Hepatocyte (in vitro differentiated cells): ENCODE results near the gene MYO1B.

ENCODE experiments used
- EZH2 ChIP-seq: fragments of 200-600 bp; sonication (generic); IDR thresholded peaks from 2 replicates; pipeline ENCODE4 v1.6.1; 2016; ENCODE audit warnings: antibody characterized with exemption, mild to moderate bottlenecking, borderline replicate concordance
- EZH2phosphoT487 ChIP-seq: fragments of 200-600 bp; sonication (generic); IDR thresholded peaks from one replicate; pipeline ENCODE4 v1.6.1; 2018; ENCODE audit warnings: antibody characterized with exemption, mild to moderate bottlenecking, low read depth, moderate library complexity; ENCODE audit not compliant: unreplicated experiment, severe bottlenecking
- TF ChIP-seq, protein P1 (sequence below): fragments of 200-600 bp; sonication (generic); IDR thresholded peaks from 2 replicates; pipeline ENCODE4 v1.5.1; 2016; ENCODE audit warnings: antibody characterized with exemption, mild to moderate bottlenecking; ENCODE audit not compliant: poor library complexity

DNA sequence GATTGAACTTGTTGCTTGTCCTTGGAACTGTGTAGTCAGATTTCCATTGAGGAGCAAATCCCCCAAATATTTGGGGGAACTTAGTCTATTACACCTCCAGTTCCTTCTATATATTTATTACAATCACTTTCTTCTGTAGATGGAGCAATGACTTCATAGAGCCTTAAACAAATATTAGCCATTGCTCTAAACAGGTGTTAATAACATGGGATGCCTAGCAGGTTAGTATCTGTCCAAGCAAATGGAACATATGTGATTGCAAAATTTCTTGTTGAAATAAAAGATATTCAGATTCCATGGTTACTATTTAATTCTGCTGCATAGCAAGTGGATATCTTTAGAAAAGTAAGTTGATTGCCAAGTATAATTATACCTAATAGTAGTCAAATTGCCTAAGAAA is 225.1 kb downstream of the MYO1B start:
- TF ChIP-seq, protein P1, sequence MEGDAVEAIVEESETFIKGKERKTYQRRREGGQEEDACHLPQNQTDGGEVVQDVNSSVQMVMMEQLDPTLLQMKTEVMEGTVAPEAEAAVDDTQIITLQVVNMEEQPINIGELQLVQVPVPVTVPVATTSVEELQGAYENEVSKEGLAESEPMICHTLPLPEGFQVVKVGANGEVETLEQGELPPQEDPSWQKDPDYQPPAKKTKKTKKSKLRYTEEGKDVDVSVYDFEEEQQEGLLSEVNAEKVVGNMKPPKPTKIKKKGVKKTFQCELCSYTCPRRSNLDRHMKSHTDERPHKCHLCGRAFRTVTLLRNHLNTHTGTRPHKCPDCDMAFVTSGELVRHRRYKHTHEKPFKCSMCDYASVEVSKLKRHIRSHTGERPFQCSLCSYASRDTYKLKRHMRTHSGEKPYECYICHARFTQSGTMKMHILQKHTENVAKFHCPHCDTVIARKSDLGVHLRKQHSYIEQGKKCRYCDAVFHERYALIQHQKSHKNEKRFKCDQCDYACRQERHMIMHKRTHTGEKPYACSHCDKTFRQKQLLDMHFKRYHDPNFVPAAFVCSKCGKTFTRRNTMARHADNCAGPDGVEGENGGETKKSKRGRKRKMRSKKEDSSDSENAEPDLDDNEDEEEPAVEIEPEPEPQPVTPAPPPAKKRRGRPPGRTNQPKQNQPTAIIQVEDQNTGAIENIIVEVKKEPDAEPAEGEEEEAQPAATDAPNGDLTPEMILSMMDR: no peak
- TF ChIP-seq EZH2 (no peak), EZH2phosphoT487 (no peak)
